Liver (tissue), 9 donors: ENCODE measurements around the gene NUDT22. TPM values are rescaled to one million over a fixed set of nuclear protein-coding genes. Genes with fewer than 3 reads are reported as not detected.

Source experiments
- DNase-seq: peaks from one replicate; pipeline ENCODE4 v3.0.0-alpha.2; 2017; ENCODE audit warnings: low spot score
- H3K27ac ChIP-seq, 2 donors: one replicate each; pipeline ENCODE4 v1.7.0; 2013; ENCODE audit warnings: inconsistent platforms in 2 of 2, low read length in 2 of 2, control low read depth in 1 of 2, low read depth in 1 of 2, mild to moderate bottlenecking in 1 of 2
- H3K27me3 ChIP-seq, 4 donors: one replicate each; pipeline versions ENCODE4 v1.6.1 to v1.7.0; 2013; ENCODE audit warnings: low read length in 3 of 4, inconsistent platforms in 1 of 4, mild to moderate bottlenecking in 1 of 4, moderate library complexity in 1 of 4; ENCODE audit not compliant: control insufficient read depth in 4 of 4, insufficient read depth in 4 of 4
- H3K36me3 ChIP-seq, 4 donors: one replicate each; pipeline versions ENCODE4 v1.6.1 to v1.7.0; 2013; ENCODE audit warnings: low read length in 3 of 4, mild to moderate bottlenecking in 3 of 4, low read depth in 1 of 4, moderate library complexity in 1 of 4; ENCODE audit not compliant: control insufficient read depth in 4 of 4, insufficient read depth in 3 of 4
- H3K4me1 ChIP-seq, 4 donors: one replicate each; pipeline versions ENCODE4 v1.6.1 to v1.7.0; 2013; ENCODE audit warnings: low read length in 3 of 4, mild to moderate bottlenecking in 3 of 4, moderate library complexity in 1 of 4; ENCODE audit not compliant: control insufficient read depth in 4 of 4, insufficient read depth in 4 of 4
- H3K4me3 ChIP-seq, 3 donors: one replicate each; pipeline versions ENCODE4 v1.6.1 to v1.7.0; 2013; ENCODE audit warnings: low read length in 3 of 3, control low read depth in 1 of 3, low read depth in 1 of 3, mild to moderate bottlenecking in 1 of 3
- H3K9ac ChIP-seq, 2 donors: one replicate each; pipeline ENCODE4 v1.7.0; 2013; ENCODE audit warnings: low read length in 2 of 2, mild to moderate bottlenecking in 2 of 2, moderate library complexity in 2 of 2, control low read depth in 1 of 2, low read depth in 1 of 2
- H3K9me3 ChIP-seq, 4 donors: one replicate each; pipeline versions ENCODE4 v1.6.1 to v1.7.0; 2013; ENCODE audit warnings: low read length in 3 of 4; ENCODE audit not compliant: control insufficient read depth in 4 of 4
- CTCF ChIP-seq: fragments of 150-350 bp; IDR thresholded peaks from 2 replicates; pipeline ENCODE4 v1.5.1; 2017; ENCODE audit warnings: improper control_type of control experiment, low read depth, low read length; ENCODE audit not compliant: missing input control
- EGR1 ChIP-seq, 2 donors: IDR thresholded peaks; 2 replicates each; pipeline ENCODE4 v1.6.1; 2016 to 2018; ENCODE audit warnings: antibody characterized with exemption in 2 of 2, low read depth in 2 of 2
- FOXA1 ChIP-seq: IDR thresholded peaks from 2 replicates; pipeline ENCODE4 v1.6.1; 2016; ENCODE audit warnings: antibody characterized with exemption
- HNF4A ChIP-seq, 2 donors: conservative IDR thresholded peaks; 2 replicates each; pipeline ENCODE4 v1.6.1; 2016; ENCODE audit warnings: antibody characterized with exemption in 2 of 2, mild to moderate bottlenecking in 2 of 2
- HNF4G ChIP-seq: IDR thresholded peaks from 2 replicates; pipeline ENCODE4 v1.6.1; 2016; ENCODE audit warnings: antibody characterized with exemption
- JUND ChIP-seq, 2 donors: IDR thresholded peaks; 2 replicates each; pipeline ENCODE4 v1.6.1; 2016; ENCODE audit warnings: antibody characterized with exemption in 2 of 2
- NR2F2 ChIP-seq: IDR thresholded peaks from 2 replicates; pipeline ENCODE4 v1.6.1; 2016; ENCODE audit warnings: antibody characterized with exemption
- RAD21 ChIP-seq, 2 donors: IDR thresholded peaks; 2 replicates each; pipeline ENCODE4 v1.6.1; 2016; ENCODE audit warnings: antibody characterized with exemption in 2 of 2, mild to moderate bottlenecking in 2 of 2
- RXRA ChIP-seq, 2 donors: IDR thresholded peaks; 2 replicates each; pipeline ENCODE4 v1.6.1; 2017 to 2018; ENCODE audit warnings: antibody characterized with exemption in 2 of 2, mild to moderate bottlenecking in 1 of 2
- TAF1 ChIP-seq: conservative IDR thresholded peaks from 2 replicates; pipeline ENCODE4 v1.6.1; 2016; ENCODE audit warnings: antibody characterized with exemption, mild to moderate bottlenecking
- WGBS: extraction: QIAGEN DNeasy Blood & Tissue Kit; methylation state at CpG from one replicate; pipeline ENCODE4 v1.1.7; 2013; 5-methylcytosine and 5-hydroxymethylcytosine counted together
- polyA plus RNA-seq, 2 donors: library from polyadenylated mRNA; stranded (reverse) in 1 of 2; unstranded in 1 of 2; fragments of 200-250 nt in 1 of 2; fragments of >200 nt in 1 of 2; fragmentation: Nextera tagmentation in 1 of 2; extraction: Ambion mirVana in 1 of 2; gene quantifications; one replicate each; pipeline versions ENCODE4 v1.2.1 to v1.2.3, GENCODE V29; 2013 to 2015
- total RNA-seq, 2 donors: library from RNA; depleted of rRNA; stranded (reverse); fragments of >200 nt; gene quantifications; one replicate each; pipeline ENCODE4 v1.2.3, GENCODE V29; 2014
- TF ChIP-seq, protein P1 (sequence below): IDR thresholded peaks from 2 replicates; pipeline ENCODE4 v1.6.1; 2016; ENCODE audit warnings: antibody characterized with exemption, mild to moderate bottlenecking
- TF ChIP-seq, protein P2 (sequence below): IDR thresholded peaks from 2 replicates; pipeline ENCODE4 v1.6.1; 2016; ENCODE audit warnings: antibody characterized with exemption
- TF ChIP-seq, protein P3 (sequence below): IDR thresholded peaks from 2 replicates; pipeline ENCODE4 v1.6.1; 2016; ENCODE audit warnings: antibody characterized with exemption
- donor health status: healthy.
- donor health status: healthy.
- donor health status: healthy.
- donor health status: healthy.
- donor health status: healthy.

The NUDT22 gene
- total and polyA plus RNA-seq, 4 donors, result 20.0 to 47.8 (median 41.2) TPM

DNA sequence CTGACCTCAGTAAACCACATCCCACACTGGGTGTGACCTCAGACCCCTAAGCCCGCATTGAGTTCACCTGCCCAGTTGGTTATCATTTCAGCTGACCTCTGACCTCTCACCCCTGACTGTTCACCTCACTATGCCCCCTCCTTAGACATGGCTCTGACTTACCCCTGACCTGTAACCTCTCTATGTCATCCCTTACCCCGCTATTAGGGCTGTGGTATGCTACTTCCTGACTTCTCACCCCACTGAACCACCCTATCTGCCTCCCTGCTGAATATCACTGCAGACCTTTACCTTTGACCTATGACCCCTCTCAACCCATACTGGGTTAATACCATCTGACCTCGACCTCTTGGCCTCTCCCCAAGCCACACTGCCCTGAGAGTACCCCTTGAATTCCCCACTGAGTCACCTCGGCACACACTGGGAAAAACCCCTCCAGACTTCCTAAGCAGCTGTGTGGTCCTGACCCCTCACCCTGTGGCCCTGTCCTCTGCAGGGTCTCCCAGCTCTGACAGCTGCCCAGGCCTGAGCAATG, 33.5 kb downstream of the NUDT22 start:
- no peak for DNase-seq
- Histone ChIP-seq H3K36me3 (peaks cover 0 to 14% (median 4%) of the 10 kb centered on the region in 4 donors), H3K27ac (no peak overlapping the region), H3K27me3 (no peaks in the 10 kb centered on the region), H3K9me3 (no peaks in the 10 kb centered on the region), H3K9ac (no peak overlapping the region), H3K4me3 (no peak overlapping the region), H3K4me1 (no peaks in the 10 kb centered on the region)
- 77% methylated on average over 4 of the region's 4 CpGs for WGBS
- no peak for TF ChIP-seq CTCF
- TF ChIP-seq NR2F2, result peak; percentile 86
- TF ChIP-seq JUND (IDR thresholded peaks at IDR 0.05), result no peak
- TF ChIP-seq, protein P1, sequence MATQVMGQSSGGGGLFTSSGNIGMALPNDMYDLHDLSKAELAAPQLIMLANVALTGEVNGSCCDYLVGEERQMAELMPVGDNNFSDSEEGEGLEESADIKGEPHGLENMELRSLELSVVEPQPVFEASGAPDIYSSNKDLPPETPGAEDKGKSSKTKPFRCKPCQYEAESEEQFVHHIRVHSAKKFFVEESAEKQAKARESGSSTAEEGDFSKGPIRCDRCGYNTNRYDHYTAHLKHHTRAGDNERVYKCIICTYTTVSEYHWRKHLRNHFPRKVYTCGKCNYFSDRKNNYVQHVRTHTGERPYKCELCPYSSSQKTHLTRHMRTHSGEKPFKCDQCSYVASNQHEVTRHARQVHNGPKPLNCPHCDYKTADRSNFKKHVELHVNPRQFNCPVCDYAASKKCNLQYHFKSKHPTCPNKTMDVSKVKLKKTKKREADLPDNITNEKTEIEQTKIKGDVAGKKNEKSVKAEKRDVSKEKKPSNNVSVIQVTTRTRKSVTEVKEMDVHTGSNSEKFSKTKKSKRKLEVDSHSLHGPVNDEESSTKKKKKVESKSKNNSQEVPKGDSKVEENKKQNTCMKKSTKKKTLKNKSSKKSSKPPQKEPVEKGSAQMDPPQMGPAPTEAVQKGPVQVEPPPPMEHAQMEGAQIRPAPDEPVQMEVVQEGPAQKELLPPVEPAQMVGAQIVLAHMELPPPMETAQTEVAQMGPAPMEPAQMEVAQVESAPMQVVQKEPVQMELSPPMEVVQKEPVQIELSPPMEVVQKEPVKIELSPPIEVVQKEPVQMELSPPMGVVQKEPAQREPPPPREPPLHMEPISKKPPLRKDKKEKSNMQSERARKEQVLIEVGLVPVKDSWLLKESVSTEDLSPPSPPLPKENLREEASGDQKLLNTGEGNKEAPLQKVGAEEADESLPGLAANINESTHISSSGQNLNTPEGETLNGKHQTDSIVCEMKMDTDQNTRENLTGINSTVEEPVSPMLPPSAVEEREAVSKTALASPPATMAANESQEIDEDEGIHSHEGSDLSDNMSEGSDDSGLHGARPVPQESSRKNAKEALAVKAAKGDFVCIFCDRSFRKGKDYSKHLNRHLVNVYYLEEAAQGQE, result no peak
- TF ChIP-seq EGR1 (IDR thresholded peaks at IDR 0.05; ENCODE audit: low read depth in 2 of 2), result no peak

- WGBS, result 93% methylated on average over 6 of the region's 6 CpGs
Observed at GRCh38 chr11:64260147-64260708, 34.2 kb downstream of the NUDT22 start.

More at GRCh38 chr11:64260147-64260708, 34.2 kb downstream of the NUDT22 start:
- no peak overlapping the region for H3K9ac ChIP-seq
- H3K4me1 ChIP-seq, result no peaks in the 10 kb centered on the region
- H3K27me3 ChIP-seq, result no peaks in the 10 kb centered on the region
- DNase-seq, result no peak
- TF ChIP-seq, protein P2, sequence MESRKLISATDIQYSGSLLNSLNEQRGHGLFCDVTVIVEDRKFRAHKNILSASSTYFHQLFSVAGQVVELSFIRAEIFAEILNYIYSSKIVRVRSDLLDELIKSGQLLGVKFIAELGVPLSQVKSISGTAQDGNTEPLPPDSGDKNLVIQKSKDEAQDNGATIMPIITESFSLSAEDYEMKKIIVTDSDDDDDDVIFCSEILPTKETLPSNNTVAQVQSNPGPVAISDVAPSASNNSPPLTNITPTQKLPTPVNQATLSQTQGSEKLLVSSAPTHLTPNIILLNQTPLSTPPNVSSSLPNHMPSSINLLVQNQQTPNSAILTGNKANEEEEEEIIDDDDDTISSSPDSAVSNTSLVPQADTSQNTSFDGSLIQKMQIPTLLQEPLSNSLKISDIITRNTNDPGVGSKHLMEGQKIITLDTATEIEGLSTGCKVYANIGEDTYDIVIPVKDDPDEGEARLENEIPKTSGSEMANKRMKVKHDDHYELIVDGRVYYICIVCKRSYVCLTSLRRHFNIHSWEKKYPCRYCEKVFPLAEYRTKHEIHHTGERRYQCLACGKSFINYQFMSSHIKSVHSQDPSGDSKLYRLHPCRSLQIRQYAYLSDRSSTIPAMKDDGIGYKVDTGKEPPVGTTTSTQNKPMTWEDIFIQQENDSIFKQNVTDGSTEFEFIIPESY, result no peak
- TF ChIP-seq HNF4G, result no peak
- TF ChIP-seq TAF1, result no peak
- no peak for TF ChIP-seq RAD21 (IDR thresholded peaks at IDR 0.05)
- no peak for TF ChIP-seq HNF4A (conservative IDR thresholded peaks at IDR 0.05)
- no peak for TF ChIP-seq FOXA1
- TF ChIP-seq, protein P3, sequence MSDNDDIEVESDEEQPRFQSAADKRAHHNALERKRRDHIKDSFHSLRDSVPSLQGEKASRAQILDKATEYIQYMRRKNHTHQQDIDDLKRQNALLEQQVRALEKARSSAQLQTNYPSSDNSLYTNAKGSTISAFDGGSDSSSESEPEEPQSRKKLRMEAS, result no peak
- TF ChIP-seq, protein P1, result no peak
- no peak for TF ChIP-seq RXRA (IDR thresholded peaks at IDR 0.05)
- peaks cover 0 to 14% (median 4%) of the 10 kb centered on the region in 4 donors for H3K36me3 ChIP-seq
- H3K9me3 ChIP-seq, result no peaks in the 10 kb centered on the region
- no peak overlapping the region for H3K4me3 ChIP-seq
- no peak overlapping the region for H3K27ac ChIP-seq
